ENCODE data around the gene TECPR2. TPM values are rescaled to one million over a fixed set of nuclear protein-coding genes. Genes with fewer than 3 reads are reported as not detected.
A peak's percentile ranks its signal among the peaks of the same experiment; 100 is the strongest.

Gene TECPR2
- total and polyA plus RNA-seq, 2 of the 13 experiments (the other 11 are each of a cell fraction or from before 2014, with no cell fraction given) = 3.5 to 5.7 TPM

GRCh38 chr14:102320671-102321455 is 41.9 kb upstream of the TECPR2 start (continued):
- TF ChIP-seq ZGPAT (CRISPR knock-in tag; IDR thresholded peaks at IDR 0.05) = peak; percentile 68; the same call in 1 of the 2 replicates
- TF ChIP-seq ZBTB33 (CRISPR knock-in tag; IDR thresholded peaks at IDR 0.05) = no peak
- no peak; the same call in 1 of the 2 replicates for TF ChIP-seq ZNF766 (CRISPR knock-in tag; IDR thresholded peaks at IDR 0.05; ENCODE audit: borderline replicate concordance)
- peak; percentile 25; the same call in 1 of the 2 replicates for TF ChIP-seq KDM6A (CRISPR knock-in tag; IDR thresholded peaks at IDR 0.05; ENCODE audit: low read depth)
- TF ChIP-seq ZNF264 (CRISPR knock-in tag; IDR thresholded peaks at IDR 0.05) = peak; percentile 63; the same call in 1 of the 2 replicates
- TF ChIP-seq CREM (IDR thresholded peaks at IDR 0.05) = no peak; the same call in 1 of the 2 replicates
- TF ChIP-seq CREM (CRISPR knock-in tag; IDR thresholded peaks at IDR 0.05) = no peak
- TF ChIP-seq RARA (CRISPR knock-in tag; IDR thresholded peaks at IDR 0.05) = peak; percentile 80
- 0 out of 2 replicates have a peak, but pooled peaks have one; percentile 36 for TF ChIP-seq ZNF280B (CRISPR knock-in tag; IDR thresholded peaks at IDR 0.05; ENCODE audit: borderline replicate concordance)
- TF ChIP-seq UBTF (CRISPR knock-in tag; IDR thresholded peaks at IDR 0.05) = 0 out of 2 replicates have a peak, but pooled peaks have one; percentile 32
- no peak for TF ChIP-seq SRSF9 (IDR thresholded peaks at IDR 0.05; ENCODE audit: borderline replicate concordance, insufficient read depth, low read depth, low read length, poor library complexity, severe bottlenecking)
- no peak; the same call in 1 of the 2 replicates for TF ChIP-seq ZNF746 (CRISPR knock-in tag; IDR thresholded peaks at IDR 0.05)
- no peak for TF ChIP-seq ZNF263 (CRISPR knock-in tag; IDR thresholded peaks at IDR 0.05)
- TF ChIP-seq ZSCAN25 (CRISPR knock-in tag; IDR thresholded peaks at IDR 0.05) = no peak; the same call in 1 of the 2 replicates
- no peak for TF ChIP-seq ARHGAP35 (CRISPR knock-in tag; IDR thresholded peaks at IDR 0.05; ENCODE audit: borderline replicate concordance)
- TF ChIP-seq ARID4A (CRISPR knock-in tag; IDR thresholded peaks at IDR 0.05; ENCODE audit: borderline replicate concordance) = peak; percentile 53; the same call in 1 of the 2 replicates
- peak; percentile 43 for TF ChIP-seq FOSL2 (CRISPR knock-in tag; IDR thresholded peaks at IDR 0.05)
